A172 (cell line): ENCODE measurements around the gene PIH1D2. TPM values are rescaled to one million over a fixed set of nuclear protein-coding genes. Genes with fewer than 3 reads are reported as not detected.
A peak's percentile ranks its signal among the peaks of the same experiment; 100 is the strongest.
"Not testable (repeated sequence)": the region's sequence is repeated elsewhere in the genome, so short reads cannot be mapped to it uniquely, and the experiment has no call there.

Experiments
- DNase-seq: peaks from one replicate; pipeline ENCODE4 v3.0.0-alpha.2; 2015; ENCODE audit warnings: low spot score
- total RNA-seq: library from RNA; depleted of rRNA; stranded (reverse); fragments of >200 nt; shearing (Covaris generic); gene quantifications from 2 replicates; pipeline ENCODE4 v1.2.3, GENCODE V29; 2014; rRNA removed

Gene PIH1D2
- 3.3 and 3.4 TPM in 2 replicates for total RNA-seq

- peak; percentile 64 for DNase-seq
These were observed at the start of gene PIH1D2, which contains the start of gene NKAPD1 for GRCh38 chr11:112073941-112074811. Gene PIH1D2 (minus strand): TSS chr11:112074017. CDS start chr11:112073174, 843 bp downstream. Gene NKAPD1 (plus strand): TSS chr11:112074299. CDS start chr11:112075575, 1,276 bp downstream.

GRCh38 chr11:112123129-112123528, 49.3 kb upstream of the PIH1D2 start:
- no peak for DNase-seq

DNA sequence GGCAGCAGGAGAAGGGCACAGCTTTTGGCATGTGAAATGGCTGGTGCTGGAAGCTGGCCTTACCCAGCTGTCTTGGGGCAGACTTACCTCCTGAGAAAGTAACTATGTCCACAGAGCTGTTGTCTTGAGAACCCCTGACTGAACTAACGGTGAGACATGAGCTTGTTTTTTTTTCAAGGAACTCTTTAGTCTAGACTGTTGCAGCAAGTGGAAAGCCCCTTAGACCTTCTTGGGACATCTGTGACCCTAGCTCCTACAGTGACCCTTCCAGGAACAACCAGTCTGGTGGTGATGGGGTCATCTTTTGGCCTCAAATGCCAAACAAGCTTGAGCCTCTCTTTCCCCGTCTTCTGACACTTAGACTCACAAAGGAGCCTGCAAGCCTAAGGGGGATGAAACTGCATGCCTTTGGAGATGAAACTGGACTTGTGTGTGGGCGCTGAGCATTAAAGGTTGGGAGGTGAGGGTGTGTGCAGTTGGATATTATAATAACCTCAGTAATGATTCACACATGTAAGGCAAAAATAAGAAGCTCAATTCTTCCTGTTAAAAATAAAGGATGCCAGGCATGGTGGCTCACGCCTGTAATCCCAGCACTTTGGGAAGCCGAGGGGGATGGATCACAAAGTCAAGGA, 48.3 kb upstream of the PIH1D2 start:
- no peak for DNase-seq

GRCh38 chr11:112118176-112118575, 44.4 kb upstream of the PIH1D2 start:
- no peak for DNase-seq

GRCh38 chr11:112115386-112115785, 41.6 kb upstream of the PIH1D2 start:
- no peak for DNase-seq

DNA sequence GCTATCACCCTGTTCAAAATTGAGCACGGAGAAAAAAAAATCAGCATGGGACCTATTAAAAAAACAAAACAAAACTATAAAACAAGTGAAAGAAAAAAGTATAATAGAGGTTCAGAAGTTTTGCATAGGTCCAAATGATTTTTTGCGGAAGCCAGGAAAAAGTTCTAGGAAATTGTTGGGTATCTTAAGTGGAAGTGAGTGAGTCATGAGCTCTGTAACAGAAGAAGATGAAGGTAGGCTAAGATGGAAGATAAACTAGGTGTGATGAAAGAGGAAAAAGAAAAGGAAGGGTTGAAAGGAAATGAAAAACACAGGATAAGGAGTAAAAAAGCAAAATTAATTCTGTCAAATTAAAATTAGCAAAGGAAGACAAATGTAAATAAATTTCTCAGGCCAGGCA, 40.6 kb upstream of the PIH1D2 start:
- DNase-seq = no peak

- DNase-seq = peak; percentile 69
These were observed 40.0 kb upstream of the PIH1D2 start for GRCh38 chr11:112113539-112114457.

- DNase-seq = no peak
These were observed 32.3 kb upstream of the PIH1D2 start for GRCh38 chr11:112106070-112106469.

GRCh38 chr11:112103446-112103845, 29.6 kb upstream of the PIH1D2 start:
- DNase-seq = no peak

DNA sequence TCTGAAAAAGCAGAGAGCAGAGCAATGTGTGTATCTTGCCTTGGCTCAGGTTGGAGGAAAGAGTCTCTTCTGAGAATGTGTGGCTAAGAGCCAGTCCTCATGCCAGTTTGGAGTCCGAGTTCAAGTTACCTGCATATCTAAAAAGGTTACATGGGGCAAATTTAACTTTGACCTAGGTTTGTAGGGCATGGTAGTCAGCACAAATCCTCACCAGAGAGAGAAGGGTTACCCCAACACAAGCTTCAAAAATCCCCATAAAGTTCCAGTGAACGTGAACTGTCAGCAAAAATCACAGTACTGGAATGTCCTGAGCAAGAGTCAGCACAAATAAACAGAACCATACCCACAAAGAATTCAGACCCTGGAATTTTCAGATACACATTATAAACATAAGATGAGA, 26.6 kb upstream of the PIH1D2 start:
- DNase-seq = no peak

GRCh38 chr11:112097734-112098528, 24.1 kb upstream of the PIH1D2 start:
- no peak for DNase-seq

GRCh38 chr11:112096194-112096593, 22.4 kb upstream of the PIH1D2 start:
- no peak for DNase-seq

GRCh38 chr11:112095302-112095701, 21.5 kb upstream of the PIH1D2 start:
- not testable (repeated sequence) for DNase-seq

GRCh38 chr11:112087212-112087611, 13.4 kb upstream of the PIH1D2 start:
- DNase-seq = no peak

GRCh38 chr11:112086422-112087191, 12.8 kb upstream of the PIH1D2 start, which contains the start of the genes SDHD and TIMM8B:
Gene SDHD (plus strand): TSS chr11:112086873. CDS start chr11:112086908, 35 bp downstream.
Gene TIMM8B (minus strand): TSS chr11:112086756. CDS start chr11:112086723, 33 bp downstream.
- peak; percentile 87 for DNase-seq

DNA sequence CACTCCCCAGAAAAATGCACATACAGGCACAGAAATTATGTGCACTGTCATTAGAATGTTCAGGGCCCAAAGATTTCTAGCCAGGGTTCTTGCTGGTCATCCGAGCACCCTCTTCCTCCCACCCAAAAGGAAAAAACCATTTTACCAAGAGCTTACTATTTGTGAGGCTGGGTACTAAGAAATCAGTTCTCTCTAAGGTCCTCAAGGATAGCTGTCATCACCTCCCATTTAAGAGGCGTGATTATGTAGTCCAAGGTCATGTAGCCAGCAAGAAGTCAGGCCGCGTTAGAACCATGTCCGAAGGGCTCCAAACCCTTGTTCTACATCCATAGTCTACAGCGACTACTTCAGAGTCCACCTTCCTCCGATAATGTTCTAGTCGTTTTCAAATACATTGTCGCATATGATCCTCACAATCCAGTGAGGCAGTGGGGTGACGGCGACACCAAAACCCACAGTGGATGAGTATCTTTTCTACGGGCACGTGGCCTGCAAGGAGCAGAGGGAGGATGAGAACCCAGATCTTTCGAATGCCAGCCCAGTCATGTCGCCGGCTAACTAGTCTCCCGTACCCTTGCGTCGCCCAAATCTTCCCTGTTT, 12.1 kb upstream of the PIH1D2 start:
- DNase-seq = peak; percentile 4

DNA sequence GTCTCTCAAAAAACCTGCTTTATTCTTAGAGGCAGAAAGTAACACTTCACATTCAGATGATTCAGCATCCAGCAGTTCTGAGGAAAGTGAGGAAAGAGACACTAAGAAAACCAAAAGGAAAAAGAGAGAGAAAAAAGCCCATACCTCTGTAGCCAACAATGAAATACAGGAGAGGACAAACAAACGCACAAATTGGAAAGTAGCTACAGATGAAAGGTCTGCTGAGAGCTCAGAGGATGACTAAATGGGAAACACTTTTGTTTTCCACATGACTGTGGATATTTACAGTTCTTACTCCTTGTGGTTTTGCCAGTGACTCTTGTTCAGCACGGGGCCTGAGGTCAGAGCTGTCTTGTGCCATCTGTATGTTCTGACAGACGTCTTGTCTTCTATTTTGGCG, 8.9 kb upstream of the PIH1D2 start:
- DNase-seq = peak; percentile 59

DNA sequence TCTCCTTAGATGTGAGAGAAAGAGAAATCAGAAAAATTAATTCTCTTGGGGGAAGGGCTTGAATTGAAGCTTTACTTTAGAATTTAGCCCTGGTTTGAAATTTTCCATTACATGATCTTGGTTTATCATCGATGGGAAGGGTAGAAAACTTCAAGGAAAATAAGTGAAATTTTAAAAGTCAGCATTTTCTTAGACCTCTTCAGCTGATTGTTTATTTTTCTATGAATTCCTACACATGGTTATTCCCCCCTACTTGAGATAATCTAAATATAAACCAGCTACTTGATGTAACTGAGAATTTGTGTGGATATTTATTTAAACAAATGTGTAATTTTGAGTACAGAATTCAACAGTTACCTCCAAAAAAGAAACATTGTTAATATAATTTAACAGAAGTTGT, 10.9 kb downstream of the PIH1D2 start:
- DNase-seq = no peak

GRCh38 chr11:112058103-112058502, 15.7 kb downstream of the PIH1D2 start:
- DNase-seq = no peak

DNA sequence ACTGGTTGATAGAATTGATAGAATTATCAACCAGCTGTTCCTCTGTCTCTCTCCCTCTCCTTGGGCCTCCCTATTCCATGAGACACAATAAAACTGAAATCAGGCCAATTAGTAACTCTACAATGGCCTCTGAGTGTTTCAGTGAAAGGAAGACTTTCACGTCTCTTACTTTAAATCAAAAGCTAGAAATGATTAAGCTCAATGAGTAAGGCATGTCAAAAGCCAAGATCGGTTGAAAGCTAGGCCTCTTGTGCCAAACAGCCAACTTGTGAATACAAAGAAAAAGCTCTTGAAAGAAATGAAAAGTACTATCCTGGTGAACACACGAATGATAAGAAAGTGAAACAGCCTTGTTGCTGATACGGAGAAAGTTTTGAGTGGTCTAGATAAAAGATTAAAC, 16.6 kb downstream of the PIH1D2 start:
- DNase-seq = no peak
